Psoas muscle (tissue), 8 donors: ENCODE measurements around the gene PTPRK. TPM values are rescaled to one million over a fixed set of nuclear protein-coding genes. Genes with fewer than 3 reads are reported as not detected.

Experiments used
- ATAC-seq, 4 donors: fragments of 200-7000 bp; cut with Tn5 transposase; one replicate each; pipeline ENCODE4 v1.9.1; 2020; ENCODE audit warnings: moderate library complexity in 3 of 4, mild to moderate bottlenecking in 2 of 4
- DNase-seq, 2 donors: peaks; one replicate each; pipeline ENCODE4 v3.0.0-alpha.2; 2020
- H3K27ac ChIP-seq: fragments of 200-600 bp; one replicate; pipeline ENCODE4 v1.8.0; 2022
- H3K27me3 ChIP-seq, 3 donors: fragments of 200-600 bp in 1 of 3; one replicate each; pipeline versions ENCODE4 v1.6.1 to v1.8.0; 2013 to 2022; ENCODE audit warnings: low read length in 2 of 3, mild to moderate bottlenecking in 2 of 3, moderate library complexity in 1 of 3; ENCODE audit not compliant: insufficient read depth in 3 of 3
- H3K36me3 ChIP-seq, 2 donors: fragments of 200-600 bp in 1 of 2; one replicate each; pipeline versions ENCODE4 v1.6.1 to v1.8.0; 2013 to 2022; ENCODE audit warnings: low read depth in 1 of 2, mild to moderate bottlenecking in 1 of 2, moderate library complexity in 1 of 2; ENCODE audit not compliant: insufficient read depth in 1 of 2
- H3K4me1 ChIP-seq: fragments of 200-600 bp; one replicate; pipeline ENCODE4 v1.8.0; 2022
- H3K4me3 ChIP-seq: fragments of 200-600 bp; one replicate; pipeline ENCODE4 v1.8.0; 2022; ENCODE audit warnings: mild to moderate bottlenecking
- H3K9me3 ChIP-seq: fragments of 200-600 bp; one replicate; pipeline ENCODE4 v1.8.0; 2022
- WGBS, 3 donors: extraction: QIAGEN DNeasy Blood & Tissue Kit; methylation state at CpG; one replicate each; pipeline versions ENCODE4 v1.1.6 to v1.1.7; 2013; 5-methylcytosine and 5-hydroxymethylcytosine counted together
- intact Hi-C, 2 donors: fragments of 100-400 bp; cut with DNase I; formaldehyde crosslinking; loops; one replicate each; pipeline versions ENCODE4 v1.11.0 to v1.14.2; 2022
- polyA plus RNA-seq, 3 donors: library from polyadenylated mRNA; stranded (reverse); fragments of 200-250 nt; gene quantifications; one replicate each; pipeline ENCODE4 v1.2.3, GENCODE V29; 2013
- total RNA-seq, 4 donors: library from RNA; stranded (reverse); fragmentation: NEBNext Ultra II Directional in 2 of 4; extraction: Animal tissue kit (Norgen Biotek cat#: 25700) in 2 of 4; gene quantifications; one replicate each; pipeline versions ENCODE4 v1.2.1 to v1.2.4, GENCODE V29; 2021 to 2023
- TF ChIP-seq, protein P1 (sequence below): fragments of 200-600 bp; IDR thresholded peaks from one replicate; pipeline ENCODE4 v1.8.0; 2022; ENCODE audit warnings: antibody characterized with exemption
- donor health status: healthy with polysubstance abuse.
- donor health status: DM: no; HTN: no; CAD: no; lungs with moderate emphysema.
- donor health status: Bipolar disorder and iron deficiency.
- donor health status: healthy.
- donor health status: DM: yes; HTN: yes; CAD: no.
- donor health status: DM: no; HTN: no; CAD: no.
- donor health status: DM: no; HTN: no; CAD: no.
- donor health status: DM: yes; HTN: yes; CAD: no.

Gene PTPRK
- total and polyA plus RNA-seq, 7 donors, result 3.2 to 10.6 (median 9.1) TPM

DNA sequence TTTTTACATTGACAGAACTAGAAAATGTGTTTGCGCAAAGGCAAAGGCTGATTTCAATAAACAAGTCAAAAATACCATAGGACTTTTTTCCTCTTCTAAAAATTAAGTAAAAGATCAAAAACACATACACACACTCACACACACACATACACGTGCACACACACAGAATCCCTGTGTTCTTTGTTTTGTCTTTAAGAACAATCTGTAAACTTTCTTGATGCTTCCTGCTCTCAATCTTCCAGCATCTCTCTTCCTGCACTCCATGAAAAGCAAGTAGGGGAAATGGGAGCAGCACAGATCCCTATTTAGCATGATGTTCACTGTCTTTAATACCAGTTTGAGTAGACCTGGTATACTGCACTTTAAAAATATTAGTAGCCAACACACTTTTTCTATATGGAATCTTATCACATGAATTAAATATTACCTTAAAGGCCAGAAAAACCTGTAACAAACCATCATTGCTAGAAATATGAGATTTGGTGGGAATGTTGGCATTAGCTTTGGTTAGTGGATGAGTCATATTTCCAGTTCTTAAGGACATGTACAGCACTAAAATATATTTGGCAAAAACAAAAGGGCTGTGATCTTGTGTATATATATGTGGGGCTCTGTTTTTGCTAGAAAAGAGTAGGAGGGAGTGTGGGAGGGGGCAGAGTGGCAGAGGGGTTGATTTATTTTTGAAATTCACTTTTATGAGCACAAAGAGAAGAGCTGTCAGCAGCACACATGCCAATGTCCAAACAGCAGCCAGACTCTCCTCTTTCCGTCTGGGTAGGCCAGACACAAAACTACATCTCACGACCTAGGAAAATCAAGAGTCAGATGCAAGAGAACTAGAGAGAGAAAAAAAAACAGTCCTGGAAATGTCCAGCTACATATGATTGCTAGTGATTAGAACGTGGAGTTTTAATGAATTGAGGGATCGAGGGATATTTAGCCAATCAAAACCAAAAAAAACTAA lies 4.6 kb downstream of the PTPRK start:
- intact Hi-C loops, result loop anchor here (5.0 to 10.0 kb wide), 2 partner anchors 89 to 261 kb away; no protein-coding TSS in a partner anchor
- Histone ChIP-seq H3K4me1 (peaks cover 18% of the 10 kb centered on the region), H3K9me3 (no peaks in the 10 kb centered on the region), H3K4me3 (no peak overlapping the region), H3K36me3 (no peaks in the 10 kb centered on the region), H3K27me3 (no peaks in the 10 kb centered on the region), H3K27ac (peak overlapping the region; percentile 24)
- TF ChIP-seq, protein P1, sequence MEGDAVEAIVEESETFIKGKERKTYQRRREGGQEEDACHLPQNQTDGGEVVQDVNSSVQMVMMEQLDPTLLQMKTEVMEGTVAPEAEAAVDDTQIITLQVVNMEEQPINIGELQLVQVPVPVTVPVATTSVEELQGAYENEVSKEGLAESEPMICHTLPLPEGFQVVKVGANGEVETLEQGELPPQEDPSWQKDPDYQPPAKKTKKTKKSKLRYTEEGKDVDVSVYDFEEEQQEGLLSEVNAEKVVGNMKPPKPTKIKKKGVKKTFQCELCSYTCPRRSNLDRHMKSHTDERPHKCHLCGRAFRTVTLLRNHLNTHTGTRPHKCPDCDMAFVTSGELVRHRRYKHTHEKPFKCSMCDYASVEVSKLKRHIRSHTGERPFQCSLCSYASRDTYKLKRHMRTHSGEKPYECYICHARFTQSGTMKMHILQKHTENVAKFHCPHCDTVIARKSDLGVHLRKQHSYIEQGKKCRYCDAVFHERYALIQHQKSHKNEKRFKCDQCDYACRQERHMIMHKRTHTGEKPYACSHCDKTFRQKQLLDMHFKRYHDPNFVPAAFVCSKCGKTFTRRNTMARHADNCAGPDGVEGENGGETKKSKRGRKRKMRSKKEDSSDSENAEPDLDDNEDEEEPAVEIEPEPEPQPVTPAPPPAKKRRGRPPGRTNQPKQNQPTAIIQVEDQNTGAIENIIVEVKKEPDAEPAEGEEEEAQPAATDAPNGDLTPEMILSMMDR, result no peak
- WGBS, 3 donors, result 62 to 67% (median 66%) methylated on average over 6 of the region's 6 CpGs
- no peak for ATAC-seq
- DNase-seq, result no peak

DNA sequence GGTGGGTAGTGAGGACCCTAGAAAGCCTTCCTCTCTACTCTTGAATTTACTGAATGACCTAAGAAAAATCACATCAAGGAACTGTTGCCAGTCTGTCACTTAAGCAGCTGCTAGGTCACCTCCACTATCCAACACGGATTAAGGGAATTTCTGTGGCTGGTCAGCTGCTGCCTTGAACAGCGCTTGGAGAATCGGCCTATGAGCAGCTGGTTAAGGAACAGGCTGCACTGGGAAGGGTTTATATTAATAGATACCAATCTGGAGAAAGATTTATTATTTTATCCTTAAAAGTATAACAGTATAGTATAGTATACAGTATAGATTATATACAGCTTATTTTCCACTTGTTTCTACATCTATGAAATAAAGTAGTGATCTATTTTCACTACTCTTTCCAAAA lies 6.5 kb downstream of the PTPRK start:
- DNase-seq, result no peak
- Histone ChIP-seq H3K4me3 (no peak overlapping the region), H3K36me3 (no peaks in the 10 kb centered on the region), H3K9me3 (no peaks in the 10 kb centered on the region), H3K4me1 (peaks cover 18% of the 10 kb centered on the region), H3K27ac (no peak overlapping the region), H3K27me3 (no peaks in the 10 kb centered on the region)
- intact Hi-C loops, result loop anchor here in 1 of 2 donors (10.0 kb wide), 1 partner anchor 259 kb away; no protein-coding TSS in a partner anchor
- TF ChIP-seq, protein P1, result no peak
- ATAC-seq, result peak in 3 of 4 donors; percentile 44 to 61 (median 56)
- WGBS, 3 donors, result 24 to 46% (median 27%) methylated on average over 3 of the region's 3 CpGs

GRCh38 chr6:128512296-128512695 lies 8.1 kb downstream of the PTPRK start:
- DNase-seq (no peak), ATAC-seq (no peak)
- Histone ChIP-seq H3K27me3 (no peaks in the 10 kb centered on the region), H3K27ac (no peak overlapping the region), H3K4me1 (peaks cover 15% of the 10 kb centered on the region), H3K36me3 (no peaks in the 10 kb centered on the region), H3K4me3 (no peak overlapping the region), H3K9me3 (no peaks in the 10 kb centered on the region)
- WGBS, 3 donors, result 81 to 86% (median 85%) methylated on average over 2 of the region's 2 CpGs
- TF ChIP-seq, protein P1, result no peak
- intact Hi-C loops, result loop anchor here in 1 of 2 donors (10.0 kb wide), 1 partner anchor 257 kb away; no protein-coding TSS in a partner anchor

DNA sequence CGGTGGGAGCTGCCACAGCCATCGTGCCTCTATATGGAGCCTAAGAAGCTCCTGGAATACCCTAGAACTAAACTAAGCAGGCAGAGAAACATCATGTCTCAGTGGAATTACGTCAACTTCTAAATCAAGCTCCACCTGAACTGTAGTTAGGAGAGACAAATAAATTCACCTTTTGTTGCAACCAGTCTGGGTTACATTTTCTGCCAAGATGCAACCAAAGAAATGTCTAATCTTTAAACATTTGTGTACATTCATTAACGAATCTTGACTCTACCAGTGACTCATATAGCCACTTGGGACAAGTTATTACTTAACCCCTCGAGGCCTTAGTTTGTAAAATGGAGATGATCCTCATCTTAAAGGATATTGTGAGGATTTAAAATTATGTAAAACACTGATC lies 8.9 kb downstream of the PTPRK start:
- 83 to 88% (median 84%) methylated on average over 5 of the region's 5 CpGs for WGBS, 3 donors
- ATAC-seq, result no peak
- Histone ChIP-seq H3K27me3 (no peaks in the 10 kb centered on the region), H3K9me3 (no peaks in the 10 kb centered on the region), H3K27ac (no peak overlapping the region), H3K4me1 (peaks cover 14% of the 10 kb centered on the region), H3K4me3 (no peak overlapping the region), H3K36me3 (no peaks in the 10 kb centered on the region)
- no peak for DNase-seq
- intact Hi-C loops, result loop anchor here in 1 of 2 donors (10.0 kb wide), 1 partner anchor 257 kb away; no protein-coding TSS in a partner anchor
- TF ChIP-seq, protein P1, result no peak
